Measurements from ENCODE around the gene GPHN.

DNA sequence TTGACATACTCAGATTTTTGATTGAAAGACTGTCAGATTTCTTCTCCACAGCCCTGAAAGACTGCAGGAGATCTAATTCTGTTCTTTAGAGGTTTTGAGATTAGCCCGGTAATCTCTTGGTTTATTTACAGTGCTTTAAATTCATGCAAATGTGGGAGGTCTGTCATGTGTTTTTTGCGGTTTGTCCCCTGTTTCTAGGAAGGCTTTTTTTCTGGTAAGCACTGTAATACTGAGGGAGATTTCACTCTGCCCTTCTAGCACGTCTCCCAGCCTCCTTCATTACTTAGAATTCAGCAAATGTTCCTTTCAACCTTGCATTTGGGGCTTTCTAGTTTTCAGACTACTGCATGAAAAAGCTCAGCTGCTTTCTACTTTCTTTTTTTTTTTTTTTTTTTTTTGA, 31.1 kb downstream of the GPHN start:
- no peak for TF ChIP-seq POLR2A (IDR thresholded peaks at IDR 0.05; ENCODE audit: low read depth)
- TF ChIP-seq, protein P1, sequence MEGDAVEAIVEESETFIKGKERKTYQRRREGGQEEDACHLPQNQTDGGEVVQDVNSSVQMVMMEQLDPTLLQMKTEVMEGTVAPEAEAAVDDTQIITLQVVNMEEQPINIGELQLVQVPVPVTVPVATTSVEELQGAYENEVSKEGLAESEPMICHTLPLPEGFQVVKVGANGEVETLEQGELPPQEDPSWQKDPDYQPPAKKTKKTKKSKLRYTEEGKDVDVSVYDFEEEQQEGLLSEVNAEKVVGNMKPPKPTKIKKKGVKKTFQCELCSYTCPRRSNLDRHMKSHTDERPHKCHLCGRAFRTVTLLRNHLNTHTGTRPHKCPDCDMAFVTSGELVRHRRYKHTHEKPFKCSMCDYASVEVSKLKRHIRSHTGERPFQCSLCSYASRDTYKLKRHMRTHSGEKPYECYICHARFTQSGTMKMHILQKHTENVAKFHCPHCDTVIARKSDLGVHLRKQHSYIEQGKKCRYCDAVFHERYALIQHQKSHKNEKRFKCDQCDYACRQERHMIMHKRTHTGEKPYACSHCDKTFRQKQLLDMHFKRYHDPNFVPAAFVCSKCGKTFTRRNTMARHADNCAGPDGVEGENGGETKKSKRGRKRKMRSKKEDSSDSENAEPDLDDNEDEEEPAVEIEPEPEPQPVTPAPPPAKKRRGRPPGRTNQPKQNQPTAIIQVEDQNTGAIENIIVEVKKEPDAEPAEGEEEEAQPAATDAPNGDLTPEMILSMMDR (IDR thresholded peaks at IDR 0.05): no peak
- TF ChIP-seq POLR2AphosphoS5 (IDR thresholded peaks at IDR 0.05): no peak

Data from esophagus muscularis mucosa (tissue), 3 donors.